Esophagus squamous epithelium (tissue), 4 donors: Measurements from ENCODE around the gene HECA.

ENCODE experiments used
- CTCF ChIP-seq, 6 experiments: fragments of 450-650 bp in 4 of 6; fragments of 200-600 bp in 2 of 6; sonication (generic) in 2 of 6; IDR thresholded peaks; one replicate each; pipeline ENCODE4 v1.5.1; 2016 to 2019; ENCODE audit warnings: antibody characterized with exemption in 6 of 6, mild to moderate bottlenecking in 4 of 6, moderate library complexity in 4 of 6
- POLR2A ChIP-seq, 4 donors: fragments of 450-650 bp; IDR thresholded peaks; one replicate each; pipeline ENCODE4 v1.6.1; 2017; ENCODE audit warnings: antibody characterized with exemption in 4 of 4, mild to moderate bottlenecking in 4 of 4, moderate library complexity in 3 of 4

- no peak for TF ChIP-seq POLR2A (IDR thresholded peaks at IDR 0.05)
- no peak for TF ChIP-seq CTCF (IDR thresholded peaks at IDR 0.05)
These were observed 11.4 kb downstream of the HECA start for GRCh38 chr6:139146317-139146726.
